A549 (cell line): Measurements from ENCODE around the gene GRM5. TPM values are rescaled to one million over a fixed set of nuclear protein-coding genes. Genes with fewer than 3 reads are reported as not detected.

Experiments used
- ATAC-seq, 2 experiments: fragments of 200-7000 bp in 1 of 2; fragments of >200 bp in 1 of 2; cut with Nextera tagmentation in 1 of 2; cut with Tn5 transposase in 1 of 2; 3 replicates each; pipeline versions ENCODE4 v1.8.0 to v1.9.1; 2018 to 2020; ENCODE audit warnings: mild to moderate bottlenecking in 1 of 2, moderate library complexity in 1 of 2
- CTCF ChIA-PET: fragments of 300-600 bp; sonication (Branson Sonifier 250); formaldehyde crosslinking; extraction: SDS; loops from one replicate; lab custom pipeline; 2021; ENCODE audit warnings: antibody characterized with exemption, inconsistent platforms; lab: Yijun Ruan, JAX
- POLR2A ChIA-PET: fragments of 350-600 bp; formaldehyde crosslinking; extraction: SDS; loops from one replicate; lab custom pipeline; 2021; ENCODE audit warnings: antibody characterized with exemption, inconsistent platforms; lab: Yijun Ruan, JAX
- DNase-seq, 2 experiments: peaks; one replicate each; pipeline versions ENCODE4 v3.0.0 to v3.0.0-alpha.2; 2011 to 2016; ENCODE audit warnings: low read depth in 1 of 2, low spot score in 1 of 2
- FAIRE-seq: peaks from 2 replicates; lab custom pipeline; 2011; peaks lifted over from hg19 to GRCh38; lab: Jason Lieb, UNC
- H3K27ac ChIP-seq, 2 experiments: fragments of >200 bp; sonication (Bioruptor Twin); formaldehyde crosslinking; 3 replicates each; pipeline ENCODE4 v1.5.1; 2016 to 2017
- H3K4me1 ChIP-seq: fragments of >200 bp; sonication (Bioruptor Twin); formaldehyde crosslinking; 3 replicates; pipeline ENCODE4 v1.6.1; 2016
- H3K4me2 ChIP-seq: fragments of >200 bp; sonication (Bioruptor Twin); formaldehyde crosslinking; 3 replicates; pipeline ENCODE4 v1.6.1; 2016
- H3K4me3 ChIP-seq: fragments of >200 bp; sonication (Bioruptor Twin); formaldehyde crosslinking; 3 replicates; pipeline ENCODE4 v1.5.1; 2016
- H3K9me3 ChIP-seq: fragments of >200 bp; sonication (Bioruptor Twin); formaldehyde crosslinking; 3 replicates; pipeline ENCODE4 v1.6.1; 2016
- CBX2 ChIP-seq: fragments of 200-600 bp; sonication (generic); IDR thresholded peaks from 2 replicates; pipeline ENCODE4 v1.6.1; 2016; ENCODE audit warnings: low read depth, mild to moderate bottlenecking, borderline replicate concordance
- CBX8 ChIP-seq: fragments of 200-600 bp; sonication (generic); IDR thresholded peaks from 2 replicates; pipeline ENCODE4 v1.6.1; 2016
- CEBPB ChIP-seq, 2 experiments: fragments of >200 bp in 1 of 2; sonication (Bioruptor Twin) in 1 of 2; formaldehyde crosslinking in 1 of 2; IDR thresholded peaks; 2 replicates each; pipeline ENCODE4 v1.6.1; 2012 to 2016
- EHF ChIP-seq: fragments of 250-450 bp; sonication (Bioruptor Pico); IDR thresholded peaks from 2 replicates; pipeline ENCODE4 v1.5.0; 2020; ENCODE audit warnings: mild to moderate bottlenecking
- FOSB ChIP-seq: fragments of 250-450 bp; sonication (Bioruptor Pico); IDR thresholded peaks from 2 replicates; pipeline ENCODE4 v1.5.0; 2020; ENCODE audit warnings: mild to moderate bottlenecking, moderate library complexity
- FOSL2 ChIP-seq, 2 experiments: fragments of 450-650 bp in 1 of 2; fragments of >200 bp in 1 of 2; sonication (Bioruptor Twin) in 1 of 2; formaldehyde crosslinking; IDR thresholded peaks; 2 replicates each; pipeline versions ENCODE4 v1.5.0 to v1.6.1; 2016 to 2020; ENCODE audit warnings: mild to moderate bottlenecking in 1 of 2, moderate library complexity in 1 of 2
- HOXA7 ChIP-seq: fragments of 250-450 bp; sonication (Bioruptor Pico); IDR thresholded peaks from 2 replicates; pipeline ENCODE4 v1.5.0; 2020; ENCODE audit warnings: mild to moderate bottlenecking, moderate library complexity
- HOXB5 ChIP-seq: fragments of 250-450 bp; sonication (Bioruptor Pico); IDR thresholded peaks from 2 replicates; pipeline ENCODE4 v1.5.0; 2020; ENCODE audit warnings: mild to moderate bottlenecking, moderate library complexity
- KDM5A ChIP-seq: fragments of 200-600 bp; sonication (generic); IDR thresholded peaks from 2 replicates; pipeline ENCODE4 v1.6.1; 2016; ENCODE audit warnings: antibody characterized with exemption, mild to moderate bottlenecking
- MAFK ChIP-seq: fragments of 450-650 bp; IDR thresholded peaks from 2 replicates; pipeline ENCODE4 v1.6.1; 2014; ENCODE audit not compliant: partially characterized antibody
- MAX ChIP-seq: IDR thresholded peaks from 2 replicates; pipeline ENCODE4 v1.6.1; 2012
- NFE2L2 ChIP-seq: fragments of 150-350 bp; conservative IDR thresholded peaks from 2 replicates; pipeline ENCODE4 v1.6.1; 2014; ENCODE audit warnings: low read length
- NPAS2 ChIP-seq: fragments of 250-450 bp; sonication (Bioruptor Pico); IDR thresholded peaks from 2 replicates; pipeline ENCODE4 v1.8.0; 2022; ENCODE audit warnings: mild to moderate bottlenecking, moderate library complexity, borderline replicate concordance
- PHF8 ChIP-seq: fragments of 200-600 bp; sonication (generic); IDR thresholded peaks from 2 replicates; pipeline ENCODE4 v1.6.1; 2016; ENCODE audit warnings: low read depth, mild to moderate bottlenecking, antibody characterized with exemption, moderate library complexity, borderline replicate concordance
- POLR2A ChIP-seq: IDR thresholded peaks from 2 replicates; pipeline ENCODE4 v1.6.1; 2012; ENCODE audit warnings: mild to moderate bottlenecking, low read length
- POLR2AphosphoS2 ChIP-seq: conservative IDR thresholded peaks from 2 replicates; pipeline ENCODE4 v1.6.1; 2012; ENCODE audit warnings: low read length, improper control_type of control experiment, inconsistent platforms
- RAD21 ChIP-seq, 2 experiments: fragments of >200 bp in 1 of 2; sonication (Bioruptor Twin) in 1 of 2; formaldehyde crosslinking in 1 of 2; IDR thresholded peaks in 1 of 2; conservative IDR thresholded peaks in 1 of 2; 2 replicates in 1 of 2; 3 replicates in 1 of 2; pipeline ENCODE4 v1.6.1; 2012 to 2018; ENCODE audit warnings: inconsistent platforms in 1 of 2
- RARB ChIP-seq: fragments of 250-450 bp; sonication (Bioruptor Pico); IDR thresholded peaks from 2 replicates; pipeline ENCODE4 v1.8.0; 2021; ENCODE audit warnings: mild to moderate bottlenecking, moderate library complexity
- RFX5 ChIP-seq: fragments of 450-650 bp; IDR thresholded peaks from 2 replicates; pipeline ENCODE4 v1.7.1; 2014; ENCODE audit warnings: antibody characterized with exemption, mild to moderate bottlenecking, moderate library complexity
- TP53 ChIP-seq: fragments of 250-450 bp; sonication (Bioruptor Pico); IDR thresholded peaks from 2 replicates; pipeline ENCODE4 v1.5.0; 2021; ENCODE audit warnings: mild to moderate bottlenecking, moderate library complexity
- ZFP36 ChIP-seq: fragments of 450-650 bp; IDR thresholded peaks from 2 replicates; pipeline ENCODE4 v1.6.1; 2014; ENCODE audit warnings: borderline replicate concordance; ENCODE audit not compliant: partially characterized antibody
- WGBS: methylation state at CpG from one replicate; pipeline ENCODE4 v1.1.6; 2017; ENCODE audit errors: missing lambda C conversion rate; 5-methylcytosine and 5-hydroxymethylcytosine counted together
- polyA plus RNA-seq, 4 experiments: library from polyadenylated mRNA; depleted of rRNA in 3 of 4; stranded (reverse); fragments of >200 nt; fragmentation: RNase III in 1 of 4; extraction: RNeasy Plus Mini Kit Qiagen cat#74134 plus additional on column Dnase treatment in 1 of 4; gene quantifications; 2 replicates in 3 of 4; 3 replicates in 1 of 4; pipeline ENCODE4 v1.2.3, GENCODE V29; 2011 to 2017
- TF ChIP-seq, protein P1 (sequence below): fragments of 250-450 bp; sonication (Bioruptor Pico); IDR thresholded peaks from 2 replicates; pipeline ENCODE4 v1.5.0; 2021; ENCODE audit warnings: mild to moderate bottlenecking, moderate library complexity, borderline replicate concordance
- TF ChIP-seq, protein P2 (sequence below): fragments of 150-350 bp; IDR thresholded peaks from 2 replicates; pipeline ENCODE4 v1.6.1; 2014; ENCODE audit warnings: low read depth, mild to moderate bottlenecking, low read length

GRM5 gene
- polyA plus RNA-seq, 2 of the 4 experiments (the other 2 are of a cell fraction) = 0.01 TPM; not detected in 1

DNA sequence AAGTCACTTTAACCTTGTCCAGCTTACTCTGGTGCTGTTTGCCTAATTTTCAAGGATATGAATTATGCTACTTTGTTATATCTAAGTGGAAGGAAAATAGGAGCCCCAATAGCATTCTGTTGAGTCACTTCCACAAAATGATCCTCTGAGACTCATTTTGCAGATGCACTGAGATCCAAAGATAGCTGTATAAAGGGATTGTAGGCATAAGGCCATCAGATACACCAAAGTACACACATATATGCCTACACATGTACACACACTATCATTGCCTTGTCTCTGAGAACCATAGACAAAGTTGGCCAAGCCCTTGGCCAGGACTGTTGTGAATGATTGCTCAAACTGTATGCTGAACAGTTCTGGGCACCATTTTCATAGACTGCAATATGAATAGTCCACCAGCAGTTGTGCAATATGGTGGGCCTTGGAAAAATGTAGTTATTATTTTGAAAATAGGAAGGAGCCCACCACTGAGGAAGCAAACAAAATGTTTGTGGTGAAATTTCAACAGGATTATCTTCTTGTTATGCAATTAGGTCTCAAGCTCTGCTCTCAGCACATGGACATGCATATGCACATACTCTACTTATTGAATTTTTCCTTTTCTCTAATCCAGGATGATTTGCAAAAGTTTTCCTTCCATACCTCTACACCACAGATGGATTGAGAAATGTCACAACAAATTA lies 542.3 kb downstream of the GRM5 start:
- TF ChIP-seq CBX8 = no peak
- no peak for TF ChIP-seq FOSL2 (IDR thresholded peaks at IDR 0.05)
- no peak for TF ChIP-seq FOSL2 (CRISPR knock-in tag; IDR thresholded peaks at IDR 0.05)
- no peak for TF ChIP-seq TP53 (CRISPR knock-in tag)
- no peak for TF ChIP-seq NPAS2 (CRISPR knock-in tag)
- no peak for TF ChIP-seq MAFK
- ChIA-PET POLR2A (interaction anchor here (1.5 kb wide), 1 partner anchor 186 kb away, joined by 4 read pairs; the partner anchor contains the start of gene CTSC), CTCF (interaction anchor here (0.9 to 1.3 kb wide), 3 partner anchors 20 to 291 kb away, joined by 3 to 4 read pairs (median 3); no protein-coding TSS in a partner anchor)
- DNase-seq (no peak), ATAC-seq (no peak), FAIRE-seq (no peak)
- no peaks in the 10 kb centered on the region for H3K9me3 ChIP-seq
- no peak overlapping the region for H3K4me3 ChIP-seq
- no peaks in the 10 kb centered on the region for H3K4me1 ChIP-seq
- no peak overlapping the region for H3K27ac ChIP-seq
- H3K4me2 ChIP-seq = no peak overlapping the region

- H3K4me1 ChIP-seq = no peaks in the 10 kb centered on the region
- ATAC-seq (no peak), FAIRE-seq (no peak), DNase-seq (no peak)
- H3K9me3 ChIP-seq = no peaks in the 10 kb centered on the region
- H3K4me2 ChIP-seq = no peak overlapping the region
- ChIA-PET POLR2A (interaction anchor here (1.5 kb wide), 1 partner anchor 185 kb away, joined by 4 read pairs; the partner anchor contains the start of gene CTSC), CTCF (interaction anchor here (0.7 to 1.3 kb wide), 5 partner anchors 12 to 413 kb away, joined by 3 to 4 read pairs (median 3); no protein-coding TSS in a partner anchor)
- TF ChIP-seq RFX5 = no peak
- no peak for TF ChIP-seq RARB (CRISPR knock-in tag)
- TF ChIP-seq MAX = no peak
- no peak for TF ChIP-seq KDM5A
- TF ChIP-seq HOXB5 (CRISPR knock-in tag) = no peak
- TF ChIP-seq, protein P1, sequence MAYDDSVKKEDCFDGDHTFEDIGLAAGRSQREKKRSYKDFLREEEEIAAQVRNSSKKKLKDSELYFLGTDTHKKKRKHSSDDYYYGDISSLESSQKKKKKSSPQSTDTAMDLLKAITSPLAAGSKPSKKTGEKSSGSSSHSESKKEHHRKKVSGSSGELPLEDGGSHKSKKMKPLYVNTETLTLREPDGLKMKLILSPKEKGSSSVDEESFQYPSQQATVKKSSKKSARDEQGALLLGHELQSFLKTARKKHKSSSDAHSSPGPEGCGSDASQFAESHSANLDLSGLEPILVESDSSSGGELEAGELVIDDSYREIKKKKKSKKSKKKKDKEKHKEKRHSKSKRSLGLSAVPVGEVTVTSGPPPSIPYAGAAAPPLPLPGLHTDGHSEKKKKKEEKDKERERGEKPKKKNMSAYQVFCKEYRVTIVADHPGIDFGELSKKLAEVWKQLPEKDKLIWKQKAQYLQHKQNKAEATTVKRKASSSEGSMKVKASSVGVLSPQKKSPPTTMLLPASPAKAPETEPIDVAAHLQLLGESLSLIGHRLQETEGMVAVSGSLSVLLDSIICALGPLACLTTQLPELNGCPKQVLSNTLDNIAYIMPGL = no peak
- TF ChIP-seq POLR2A = no peak
- TF ChIP-seq ZFP36 = no peak
- TF ChIP-seq HOXA7 = no peak
- no peak for TF ChIP-seq CBX2
- TF ChIP-seq EHF (CRISPR knock-in tag) = no peak
- no peak for TF ChIP-seq FOSB (CRISPR knock-in tag)
- TF ChIP-seq NFE2L2 = no peak
- TF ChIP-seq, protein P2, sequence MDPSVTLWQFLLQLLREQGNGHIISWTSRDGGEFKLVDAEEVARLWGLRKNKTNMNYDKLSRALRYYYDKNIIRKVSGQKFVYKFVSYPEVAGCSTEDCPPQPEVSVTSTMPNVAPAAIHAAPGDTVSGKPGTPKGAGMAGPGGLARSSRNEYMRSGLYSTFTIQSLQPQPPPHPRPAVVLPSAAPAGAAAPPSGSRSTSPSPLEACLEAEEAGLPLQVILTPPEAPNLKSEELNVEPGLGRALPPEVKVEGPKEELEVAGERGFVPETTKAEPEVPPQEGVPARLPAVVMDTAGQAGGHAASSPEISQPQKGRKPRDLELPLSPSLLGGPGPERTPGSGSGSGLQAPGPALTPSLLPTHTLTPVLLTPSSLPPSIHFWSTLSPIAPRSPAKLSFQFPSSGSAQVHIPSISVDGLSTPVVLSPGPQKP = no peak
- no peak for TF ChIP-seq POLR2AphosphoS2
- TF ChIP-seq PHF8 = no peak
- no peak for TF ChIP-seq TP53 (CRISPR knock-in tag)
- no peak for TF ChIP-seq CEBPB (IDR thresholded peaks at IDR 0.05)
- no peak for TF ChIP-seq RAD21 (conservative IDR thresholded peaks at IDR 0.05 in 1 of 2, IDR thresholded peaks at IDR 0.05 in 1 of 2)
- no peak overlapping the region for H3K27ac ChIP-seq
- no peak overlapping the region for H3K4me3 ChIP-seq
- 50% methylated on average over 2 of the region's 2 CpGs for WGBS
These were observed 543.0 kb downstream of the GRM5 start for GRCh38 chr11:88522624-88523385.
